ENCODE results near the gene RPS6KA5.

DNA sequence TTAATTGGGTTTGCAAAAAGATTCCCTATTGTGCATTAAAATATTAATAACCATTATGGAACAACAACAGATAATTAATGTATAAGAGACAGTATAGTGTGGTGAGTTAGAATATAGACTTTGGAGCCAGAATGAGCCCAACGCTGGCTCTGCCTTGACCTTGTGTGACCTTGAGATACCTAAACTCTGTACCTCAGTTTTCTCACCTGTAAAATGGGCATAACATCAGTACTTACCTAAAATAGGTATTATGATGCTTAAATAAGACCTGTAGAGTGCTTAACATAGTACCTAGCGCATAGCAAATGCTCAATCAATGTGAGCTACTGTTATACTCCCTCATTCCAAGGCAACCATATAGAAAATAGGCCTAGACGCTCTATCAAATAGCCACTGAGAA, 153.3 kb downstream of the RPS6KA5 start:
- TF ChIP-seq CHD2 (IDR thresholded peaks at IDR 0.05; ENCODE audit: low read length, partially characterized antibody) = no peak
- TF ChIP-seq, protein P1, sequence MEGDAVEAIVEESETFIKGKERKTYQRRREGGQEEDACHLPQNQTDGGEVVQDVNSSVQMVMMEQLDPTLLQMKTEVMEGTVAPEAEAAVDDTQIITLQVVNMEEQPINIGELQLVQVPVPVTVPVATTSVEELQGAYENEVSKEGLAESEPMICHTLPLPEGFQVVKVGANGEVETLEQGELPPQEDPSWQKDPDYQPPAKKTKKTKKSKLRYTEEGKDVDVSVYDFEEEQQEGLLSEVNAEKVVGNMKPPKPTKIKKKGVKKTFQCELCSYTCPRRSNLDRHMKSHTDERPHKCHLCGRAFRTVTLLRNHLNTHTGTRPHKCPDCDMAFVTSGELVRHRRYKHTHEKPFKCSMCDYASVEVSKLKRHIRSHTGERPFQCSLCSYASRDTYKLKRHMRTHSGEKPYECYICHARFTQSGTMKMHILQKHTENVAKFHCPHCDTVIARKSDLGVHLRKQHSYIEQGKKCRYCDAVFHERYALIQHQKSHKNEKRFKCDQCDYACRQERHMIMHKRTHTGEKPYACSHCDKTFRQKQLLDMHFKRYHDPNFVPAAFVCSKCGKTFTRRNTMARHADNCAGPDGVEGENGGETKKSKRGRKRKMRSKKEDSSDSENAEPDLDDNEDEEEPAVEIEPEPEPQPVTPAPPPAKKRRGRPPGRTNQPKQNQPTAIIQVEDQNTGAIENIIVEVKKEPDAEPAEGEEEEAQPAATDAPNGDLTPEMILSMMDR (IDR thresholded peaks at IDR 0.05) = no peak
- TF ChIP-seq FOSB (CRISPR knock-in tag; IDR thresholded peaks at IDR 0.05) = no peak
- no peak for TF ChIP-seq POLR2A (IDR thresholded peaks at IDR 0.05; ENCODE audit: low read length)
- TF ChIP-seq, protein P2, sequence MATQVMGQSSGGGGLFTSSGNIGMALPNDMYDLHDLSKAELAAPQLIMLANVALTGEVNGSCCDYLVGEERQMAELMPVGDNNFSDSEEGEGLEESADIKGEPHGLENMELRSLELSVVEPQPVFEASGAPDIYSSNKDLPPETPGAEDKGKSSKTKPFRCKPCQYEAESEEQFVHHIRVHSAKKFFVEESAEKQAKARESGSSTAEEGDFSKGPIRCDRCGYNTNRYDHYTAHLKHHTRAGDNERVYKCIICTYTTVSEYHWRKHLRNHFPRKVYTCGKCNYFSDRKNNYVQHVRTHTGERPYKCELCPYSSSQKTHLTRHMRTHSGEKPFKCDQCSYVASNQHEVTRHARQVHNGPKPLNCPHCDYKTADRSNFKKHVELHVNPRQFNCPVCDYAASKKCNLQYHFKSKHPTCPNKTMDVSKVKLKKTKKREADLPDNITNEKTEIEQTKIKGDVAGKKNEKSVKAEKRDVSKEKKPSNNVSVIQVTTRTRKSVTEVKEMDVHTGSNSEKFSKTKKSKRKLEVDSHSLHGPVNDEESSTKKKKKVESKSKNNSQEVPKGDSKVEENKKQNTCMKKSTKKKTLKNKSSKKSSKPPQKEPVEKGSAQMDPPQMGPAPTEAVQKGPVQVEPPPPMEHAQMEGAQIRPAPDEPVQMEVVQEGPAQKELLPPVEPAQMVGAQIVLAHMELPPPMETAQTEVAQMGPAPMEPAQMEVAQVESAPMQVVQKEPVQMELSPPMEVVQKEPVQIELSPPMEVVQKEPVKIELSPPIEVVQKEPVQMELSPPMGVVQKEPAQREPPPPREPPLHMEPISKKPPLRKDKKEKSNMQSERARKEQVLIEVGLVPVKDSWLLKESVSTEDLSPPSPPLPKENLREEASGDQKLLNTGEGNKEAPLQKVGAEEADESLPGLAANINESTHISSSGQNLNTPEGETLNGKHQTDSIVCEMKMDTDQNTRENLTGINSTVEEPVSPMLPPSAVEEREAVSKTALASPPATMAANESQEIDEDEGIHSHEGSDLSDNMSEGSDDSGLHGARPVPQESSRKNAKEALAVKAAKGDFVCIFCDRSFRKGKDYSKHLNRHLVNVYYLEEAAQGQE (IDR thresholded peaks at IDR 0.05) = no peak
- TF ChIP-seq SMC3 (IDR thresholded peaks at IDR 0.05) = no peak
- TF ChIP-seq FOSL2 (IDR thresholded peaks at IDR 0.05) = no peak
- TF ChIP-seq FOSL2 (CRISPR knock-in tag; IDR thresholded peaks at IDR 0.05) = no peak
- TF ChIP-seq RFX5 (IDR thresholded peaks at IDR 0.05) = no peak
- TF ChIP-seq CEBPB (IDR thresholded peaks at IDR 0.05) = no peak
- no peak for TF ChIP-seq MAFK (IDR thresholded peaks at IDR 0.05; ENCODE audit: partially characterized antibody)
- TF ChIP-seq, protein P3, sequence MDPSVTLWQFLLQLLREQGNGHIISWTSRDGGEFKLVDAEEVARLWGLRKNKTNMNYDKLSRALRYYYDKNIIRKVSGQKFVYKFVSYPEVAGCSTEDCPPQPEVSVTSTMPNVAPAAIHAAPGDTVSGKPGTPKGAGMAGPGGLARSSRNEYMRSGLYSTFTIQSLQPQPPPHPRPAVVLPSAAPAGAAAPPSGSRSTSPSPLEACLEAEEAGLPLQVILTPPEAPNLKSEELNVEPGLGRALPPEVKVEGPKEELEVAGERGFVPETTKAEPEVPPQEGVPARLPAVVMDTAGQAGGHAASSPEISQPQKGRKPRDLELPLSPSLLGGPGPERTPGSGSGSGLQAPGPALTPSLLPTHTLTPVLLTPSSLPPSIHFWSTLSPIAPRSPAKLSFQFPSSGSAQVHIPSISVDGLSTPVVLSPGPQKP (IDR thresholded peaks at IDR 0.05; ENCODE audit: low read depth, low read length) = no peak
